GM13976 (cell line): ENCODE results near the gene MLLT10.

Source experiments
- DNase-seq: peaks from one replicate; pipeline ENCODE4 v3.0.0; 2012; ENCODE audit warnings: low spot score
- CTCF ChIP-seq: IDR thresholded peaks from 2 replicates; pipeline ENCODE4 v1.5.1; 2012; ENCODE audit warnings: borderline replicate concordance, mild to moderate bottlenecking; ENCODE audit not compliant: insufficient read depth; ENCODE audit errors: extremely low read depth, missing control alignments, control extremely low read depth
- in situ Hi-C: fragments of 300-500 bp; cut with MboI; formaldehyde crosslinking; loops from one replicate; pipeline ENCODE4 v1.12.0; 2022; ENCODE audit warnings: low sequenced_read_pairs, mixed read lengths, inconsistent platforms; ENCODE audit not compliant: unreplicated experiment

The MLLT10 gene

GRCh38 chr10:21501091-21501490 is 32.9 kb upstream of the MLLT10 start:
- in situ Hi-C loops = loop anchor here (25.0 kb wide), 1 partner anchor 436 kb away; no protein-coding TSS in a partner anchor
- no peak for TF ChIP-seq CTCF
- DNase-seq = no peak

- in situ Hi-C loops = loop anchor here (25.0 kb wide), 1 partner anchor 435 kb away; no protein-coding TSS in a partner anchor
- DNase-seq = no peak
- no peak for TF ChIP-seq CTCF
Observed at GRCh38 chr10:21501731-21502347, 32.2 kb upstream of the MLLT10 start.

GRCh38 chr10:21502348-21502740 is 31.7 kb upstream of the MLLT10 start:
- no peak for DNase-seq
- in situ Hi-C loops = loop anchor here (25.0 kb wide), 1 partner anchor 435 kb away; no protein-coding TSS in a partner anchor
- TF ChIP-seq CTCF = no peak

GRCh38 chr10:21503542-21503941 is 30.5 kb upstream of the MLLT10 start:
- in situ Hi-C loops = loop anchor here (25.0 kb wide), 1 partner anchor 434 kb away; no protein-coding TSS in a partner anchor
- DNase-seq = no peak
- no peak for TF ChIP-seq CTCF

- in situ Hi-C loops = loop anchor here (25.0 kb wide), 1 partner anchor 432 kb away; no protein-coding TSS in a partner anchor
- no peak for TF ChIP-seq CTCF
- no peak for DNase-seq
Observed at GRCh38 chr10:21505711-21506278, 28.2 kb upstream of the MLLT10 start.

- TF ChIP-seq CTCF = no peak
- in situ Hi-C loops = loop anchor here (25.0 kb wide), 1 partner anchor 431 kb away; no protein-coding TSS in a partner anchor
- no peak for DNase-seq
Observed at GRCh38 chr10:21506351-21506750, 27.7 kb upstream of the MLLT10 start.
